IPS DF 19.7 (cell line): ENCODE results near the gene GAL3ST2.
"Not testable (repeated sequence)": the region's sequence is repeated elsewhere in the genome, so short reads cannot be mapped to it uniquely, and the experiment has no call there.

Experiments
- DNase-seq: peaks from one replicate; pipeline ENCODE4 v3.0.0-alpha.2; 2013; ENCODE audit warnings: low read depth, low spot score

Gene GAL3ST2

DNA sequence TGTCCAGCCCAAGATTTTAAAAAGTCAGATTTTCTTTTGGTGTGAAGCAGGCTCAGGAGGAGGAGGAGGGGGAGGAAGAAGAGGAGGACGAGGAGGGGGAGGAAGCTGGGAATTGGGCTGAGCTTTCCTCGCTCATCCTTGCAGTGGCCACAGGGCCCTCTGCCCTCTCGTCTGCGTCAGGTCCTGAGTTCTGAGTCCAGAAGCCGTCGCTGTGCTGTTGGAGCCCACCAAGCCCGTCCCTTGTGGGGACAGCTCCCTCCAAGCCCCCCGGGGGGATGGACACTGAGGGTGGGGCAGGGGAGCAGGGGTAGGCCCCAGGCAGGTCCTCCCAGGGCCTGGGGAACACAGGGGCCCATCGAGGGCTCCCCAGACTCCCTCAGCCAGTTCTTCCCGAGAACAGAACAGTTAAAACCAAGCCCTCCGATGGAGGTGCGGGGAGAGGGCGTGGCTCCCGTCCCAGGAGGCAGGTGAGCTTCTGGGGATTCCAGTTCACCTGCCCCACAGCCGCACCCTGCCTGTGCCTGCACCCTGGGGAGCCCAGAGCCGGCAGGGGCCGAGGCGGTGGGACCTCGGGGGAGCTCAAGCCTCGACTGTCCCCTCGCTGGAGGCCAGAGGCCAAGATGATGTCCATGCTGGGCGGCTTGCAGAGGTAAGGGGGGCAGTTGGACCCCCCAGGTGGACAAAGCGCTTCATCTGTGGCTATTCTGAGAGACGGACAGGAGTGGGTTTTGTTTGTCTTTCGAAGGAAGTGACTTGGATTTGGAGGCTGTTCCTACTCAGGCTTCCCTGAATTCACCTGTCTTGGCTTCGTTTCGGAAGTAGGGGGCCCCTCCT is at the start of gene GAL3ST2:
Gene GAL3ST2, plus strand, starts transcription at position 487 of the 834 bp plus-strand sequence. Its CDS starts 134 bp downstream, at position 621.
- DNase-seq, result no peak

DNA sequence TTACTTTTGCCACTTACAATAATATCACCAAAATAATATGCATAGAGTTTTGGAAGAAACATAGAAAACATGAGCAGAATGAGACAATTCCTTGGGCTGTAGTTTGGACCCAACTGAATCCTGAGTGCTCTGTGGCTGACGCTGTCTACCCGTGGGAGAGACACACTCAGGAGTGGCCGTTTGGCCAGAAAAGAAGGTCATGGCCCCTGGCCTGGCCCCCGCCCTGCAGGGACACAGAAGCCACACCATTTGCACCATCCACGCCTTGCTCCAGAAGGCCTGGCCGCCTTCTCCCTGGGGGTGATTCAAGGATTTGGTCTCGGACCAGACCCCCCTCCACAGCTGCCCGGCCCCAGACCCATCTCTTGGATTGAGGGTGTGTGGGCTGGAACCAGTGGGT is 48.6 kb upstream of the GAL3ST2 start:
- no peak for DNase-seq

DNA sequence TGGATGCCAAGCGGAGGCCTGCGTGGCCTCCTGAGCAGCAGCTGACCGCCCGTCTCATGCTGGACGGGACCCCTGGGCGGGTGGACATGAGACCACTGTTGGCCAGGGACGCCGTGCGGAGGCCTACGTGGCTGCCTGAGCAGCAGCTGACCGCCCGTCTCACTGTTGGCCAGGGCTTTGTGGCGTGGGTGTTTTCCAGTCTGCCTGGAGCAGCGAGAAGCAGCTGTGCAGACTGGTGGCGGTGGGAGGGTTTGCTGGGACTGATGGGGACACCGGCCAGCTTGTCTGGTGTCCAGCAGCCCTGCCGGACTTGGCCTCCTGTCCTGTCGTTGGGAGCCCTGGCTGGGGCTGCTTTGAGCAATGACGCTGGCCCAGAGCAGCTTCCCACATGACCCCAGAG is 48.0 kb upstream of the GAL3ST2 start:
- no peak for DNase-seq

DNA sequence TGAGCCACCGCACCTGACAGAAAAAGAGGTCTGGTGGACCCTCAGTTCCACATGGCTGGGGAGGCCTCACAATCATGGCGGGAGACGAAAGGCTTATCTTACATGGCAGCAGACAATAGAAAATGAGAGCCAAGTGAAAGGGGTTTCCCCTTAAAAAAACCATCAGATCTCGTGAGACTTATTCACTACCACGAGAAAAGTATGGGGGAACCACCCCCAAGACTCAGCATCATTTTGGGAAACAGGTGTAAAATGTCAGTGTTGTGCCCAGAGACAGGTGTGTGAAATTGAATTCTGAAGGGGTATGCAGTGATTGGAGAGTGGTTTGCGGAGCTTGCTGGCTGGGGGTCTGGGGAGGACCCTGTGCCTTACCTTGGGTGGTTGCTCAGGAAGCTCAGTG is 46.8 kb upstream of the GAL3ST2 start:
- DNase-seq, result no peak

DNA sequence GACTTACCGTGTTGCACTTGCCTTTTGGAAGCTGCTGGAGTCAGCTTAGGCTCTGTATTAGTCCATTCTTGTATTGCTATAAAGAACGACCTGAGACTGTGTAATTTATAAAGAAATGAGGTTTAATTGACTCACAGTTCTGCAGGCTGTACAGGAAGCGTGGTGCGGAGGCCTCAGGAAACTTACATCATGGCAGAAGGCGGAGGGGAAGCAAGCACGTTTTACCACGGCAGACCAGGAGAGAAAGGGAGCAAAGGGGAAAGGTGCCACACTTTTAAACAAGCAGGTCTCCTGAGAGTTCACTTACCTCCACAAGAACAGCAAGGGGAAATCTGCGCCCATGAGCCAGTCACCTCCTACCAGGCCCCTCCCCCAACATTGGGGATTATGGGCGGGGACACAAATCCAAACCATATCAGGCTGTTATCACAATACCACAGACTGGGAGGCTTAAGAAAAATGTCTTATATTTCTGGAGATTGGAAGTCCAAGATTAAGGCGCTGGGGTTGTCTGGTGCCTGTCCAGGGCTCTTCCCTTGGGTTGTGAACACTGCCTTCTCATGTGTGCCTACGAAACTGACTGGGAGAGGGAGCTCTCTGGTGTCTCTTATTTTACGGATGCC is 45.8 kb upstream of the GAL3ST2 start:
- DNase-seq, result no peak

DNA sequence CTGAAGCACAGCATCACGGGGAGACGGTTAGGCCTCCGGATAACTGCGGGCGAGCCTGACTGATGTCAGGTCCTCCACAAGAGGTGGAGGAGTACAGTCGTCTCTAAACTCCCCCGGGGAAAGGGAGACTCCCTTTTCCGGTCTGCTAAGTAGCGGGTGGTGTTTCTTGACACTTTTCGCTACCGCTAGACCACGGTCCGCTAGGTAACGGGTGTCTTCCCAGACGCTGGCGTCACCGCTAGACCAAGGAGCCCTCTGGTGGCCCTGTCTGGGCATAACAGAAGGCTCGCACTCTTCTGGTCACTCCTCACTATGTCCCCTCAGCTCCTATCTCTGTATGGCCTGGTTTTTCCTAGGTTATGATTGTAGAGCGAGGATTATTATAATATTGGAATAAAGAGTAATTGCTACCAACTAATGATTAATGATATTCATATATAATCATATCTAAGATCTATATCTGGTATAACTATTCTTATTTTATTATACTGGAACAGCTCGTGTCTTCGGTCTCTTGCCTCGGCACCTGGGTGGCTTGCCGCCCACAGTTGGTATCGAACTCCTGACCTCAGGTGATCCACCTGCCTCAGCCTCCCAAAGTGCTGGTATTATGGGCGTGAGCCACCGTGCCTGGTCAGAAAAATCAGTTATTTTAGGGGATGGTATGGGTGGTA is 44.0 kb upstream of the GAL3ST2 start:
- not testable (repeated sequence) for DNase-seq

DNA sequence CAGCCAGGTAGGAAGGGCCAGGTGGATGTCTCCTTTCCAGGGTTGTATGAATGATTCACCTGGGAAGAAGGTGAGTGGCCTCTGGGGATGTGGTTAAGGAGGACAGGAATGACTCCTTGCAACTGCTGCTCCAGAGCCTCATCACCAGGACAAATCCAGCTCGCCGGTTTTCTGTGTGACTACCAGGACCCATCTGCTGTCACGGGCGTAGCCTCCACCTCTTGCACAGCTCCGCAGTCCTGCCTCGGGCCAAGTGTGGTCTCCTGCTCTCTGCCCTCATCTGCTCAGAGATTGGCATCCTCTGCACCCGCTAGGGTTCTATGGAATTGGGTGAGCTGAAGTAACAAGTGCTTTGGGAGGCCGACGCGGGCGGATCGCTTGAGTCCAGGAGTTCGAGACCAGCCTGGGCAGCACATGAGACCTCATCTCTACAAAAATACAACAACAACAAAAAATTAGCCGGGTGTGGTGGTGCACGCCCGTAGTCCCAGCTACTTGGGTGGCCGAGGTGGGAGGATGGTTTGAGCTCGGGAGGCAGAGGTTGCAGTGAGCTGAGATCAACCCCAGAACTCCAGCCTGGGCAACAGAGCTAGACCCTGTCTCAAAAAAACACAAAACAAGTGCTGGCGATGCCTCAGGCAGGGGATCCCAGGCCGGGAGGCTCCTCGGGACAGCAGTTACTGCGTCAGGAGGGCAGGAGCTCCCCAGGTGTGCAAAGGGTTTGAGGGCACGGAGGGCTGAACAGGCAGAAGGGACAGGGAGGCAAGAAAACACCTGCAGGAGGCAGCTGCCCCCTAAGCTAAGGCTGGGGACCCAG is 43.0 kb upstream of the GAL3ST2 start:
- DNase-seq, result no peak

DNA sequence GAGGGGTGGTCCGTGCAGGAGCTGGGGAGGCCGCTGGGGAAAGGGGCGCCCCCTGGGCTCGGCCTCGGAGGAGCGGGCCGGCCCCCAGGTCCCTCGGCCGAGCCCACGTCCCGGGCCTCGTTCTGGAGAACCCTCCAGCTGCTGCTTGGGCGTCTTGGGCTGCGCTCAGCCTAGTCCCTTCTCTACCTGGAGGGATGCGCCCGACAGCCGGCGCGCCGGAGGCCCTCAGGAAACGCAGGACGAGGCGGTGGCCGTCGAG is 42.5 kb upstream of the GAL3ST2 start:
- DNase-seq, result no peak

DNA sequence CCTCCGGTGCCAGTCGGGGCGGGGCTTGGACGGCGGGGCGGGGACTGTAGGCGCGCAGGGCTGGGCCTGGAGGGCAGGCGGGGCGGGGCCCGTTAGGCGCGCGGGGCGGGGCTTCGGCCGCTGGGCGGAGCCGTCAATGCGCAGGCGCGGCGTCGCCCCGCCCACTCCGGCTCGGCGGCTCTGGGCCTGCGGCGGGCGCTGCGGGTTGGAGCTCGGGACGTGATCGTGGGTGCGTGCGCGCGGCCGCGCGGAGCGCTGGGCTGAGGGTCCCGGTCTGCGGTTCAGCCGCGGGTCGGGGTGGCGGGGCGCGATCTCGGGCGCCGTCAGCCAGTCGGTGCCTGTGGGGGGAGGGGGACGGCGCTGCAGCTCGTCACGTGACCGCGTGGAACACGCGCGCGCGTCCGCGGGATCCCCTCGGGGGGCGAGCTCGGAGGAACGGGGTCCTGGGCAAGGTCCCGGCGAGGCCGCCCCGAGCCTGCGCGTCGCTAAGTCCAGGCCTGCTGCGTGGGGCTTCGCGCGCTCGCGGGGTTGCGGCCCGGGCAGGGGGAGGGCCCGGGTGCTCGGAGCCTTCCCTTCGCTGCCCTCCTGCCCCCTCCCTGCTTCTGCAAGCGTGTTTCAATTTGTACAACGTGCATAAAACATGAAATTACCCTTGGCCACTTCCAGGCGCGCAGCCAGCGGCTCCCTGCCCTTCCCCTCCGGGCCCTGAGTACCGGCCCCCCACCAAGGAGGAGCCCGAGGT is 42.0 kb upstream of the GAL3ST2 start, which contains the start of gene D2HGDH:
Gene D2HGDH, plus strand, starts transcription at position 164 of the 742 bp plus-strand sequence. CDS start 595 bp downstream, outside the sequence.
- no peak for DNase-seq

DNA sequence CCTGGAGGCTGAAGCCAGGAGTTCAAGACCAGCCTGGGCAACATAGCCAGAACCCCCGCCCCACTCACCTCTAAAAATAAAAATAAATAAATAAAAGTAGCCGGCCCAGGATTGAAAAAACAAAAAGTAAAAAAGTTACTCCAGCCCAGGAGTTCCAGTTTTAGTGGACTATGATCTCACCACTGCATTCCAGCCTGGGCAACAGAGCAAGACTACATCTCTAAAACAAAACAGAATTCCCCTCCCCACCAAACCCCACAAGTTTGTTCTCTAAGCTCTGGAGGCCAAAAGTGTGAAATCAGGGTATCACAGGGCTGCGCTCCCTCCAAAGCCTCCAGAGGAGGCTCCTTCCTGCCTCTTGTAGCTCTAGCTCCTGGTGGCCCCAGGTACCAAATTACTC is 40.5 kb upstream of the GAL3ST2 start:
- no peak for DNase-seq

DNA sequence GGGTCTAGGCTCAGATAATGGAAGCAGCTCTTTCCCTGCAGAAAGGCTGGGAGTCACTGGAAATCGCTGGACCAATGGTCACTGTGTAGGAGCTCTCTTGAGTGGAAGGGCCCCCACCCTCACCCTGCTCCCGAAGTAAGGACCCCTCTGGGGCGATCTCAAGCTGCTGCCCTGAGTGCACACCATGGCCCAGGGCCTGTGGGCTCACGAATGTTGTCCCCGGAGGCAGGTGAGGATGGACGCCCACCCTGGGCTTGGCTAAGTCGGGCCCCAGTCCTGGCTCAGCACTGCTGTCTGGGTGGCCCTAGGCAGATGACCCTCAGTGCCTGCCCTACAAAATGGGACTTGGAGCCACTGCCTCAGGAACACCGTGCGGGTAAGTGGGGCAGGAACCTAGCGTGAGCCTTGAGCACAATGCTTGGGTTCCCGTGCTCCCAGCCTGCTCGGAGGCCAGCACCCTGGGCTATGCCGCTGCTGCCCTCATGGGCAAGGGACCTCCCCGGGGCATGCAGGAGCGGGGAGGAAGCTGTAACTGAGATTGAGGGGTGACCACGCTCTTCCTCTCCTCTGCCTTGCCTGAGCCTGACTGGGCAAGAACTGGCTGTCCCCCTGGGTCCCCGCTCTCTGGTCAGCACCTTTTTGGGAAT is 38.5 kb upstream of the GAL3ST2 start:
- DNase-seq, result no peak

DNA sequence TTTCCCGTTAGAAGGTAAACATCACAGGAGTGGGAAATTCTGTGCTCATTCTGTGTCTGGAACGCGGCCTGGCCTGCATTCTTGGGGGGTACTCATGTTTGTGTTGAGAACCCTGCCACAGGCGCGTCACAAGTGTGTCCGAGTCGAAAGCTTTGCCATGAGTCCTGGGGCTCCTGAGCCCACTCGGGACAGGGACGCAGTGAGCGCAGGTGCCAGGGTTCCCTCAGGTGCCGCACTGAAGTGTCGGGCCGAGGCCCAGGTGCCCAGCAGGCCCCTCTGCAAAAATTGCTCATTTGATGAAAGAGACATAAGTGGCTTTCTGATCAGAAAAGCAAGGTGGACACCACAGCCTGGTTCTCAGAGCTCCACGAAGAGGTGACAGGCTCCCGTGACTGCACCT is 37.4 kb upstream of the GAL3ST2 start:
- DNase-seq, result no peak

DNA sequence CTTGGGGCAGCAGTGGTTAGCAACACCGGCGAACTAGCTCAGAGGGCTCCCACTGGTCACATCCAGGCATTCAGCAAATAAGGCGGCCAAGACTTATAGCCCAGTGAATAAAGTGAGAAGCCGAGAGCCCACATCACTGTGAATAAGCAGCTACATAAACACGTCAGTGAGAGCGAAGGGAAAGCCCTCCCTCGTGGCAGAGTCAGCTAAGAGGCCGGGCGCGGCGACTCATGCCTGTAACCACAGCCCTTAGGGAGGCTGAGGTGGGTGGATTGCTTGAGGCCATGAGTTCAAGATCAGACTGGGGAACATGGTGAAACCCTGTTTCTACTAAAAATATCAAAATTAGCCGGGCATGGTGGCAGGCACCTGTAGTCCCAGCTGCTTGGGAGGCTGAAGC is 37.0 kb upstream of the GAL3ST2 start:
- DNase-seq, result no peak

DNA sequence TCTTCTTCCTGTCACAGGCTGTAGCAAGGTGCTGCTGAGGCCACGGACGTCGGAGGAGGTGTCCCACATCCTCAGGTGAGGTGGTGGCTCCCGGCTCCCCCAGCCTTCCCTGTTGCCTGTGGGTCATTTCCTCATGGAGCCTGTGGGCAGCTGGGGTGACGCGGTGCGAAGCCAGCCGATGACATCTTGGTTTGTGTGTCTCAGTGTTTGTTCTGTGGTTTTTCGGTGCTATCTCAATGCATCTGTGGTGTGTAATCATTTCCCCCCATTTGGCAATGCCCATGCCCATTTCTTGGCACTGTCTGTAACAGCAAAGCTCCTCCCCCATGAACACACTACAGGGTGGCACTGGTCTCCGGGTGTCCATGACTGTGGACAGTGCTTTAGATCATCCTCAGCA is 35.6 kb upstream of the GAL3ST2 start:
- no peak for DNase-seq

DNA sequence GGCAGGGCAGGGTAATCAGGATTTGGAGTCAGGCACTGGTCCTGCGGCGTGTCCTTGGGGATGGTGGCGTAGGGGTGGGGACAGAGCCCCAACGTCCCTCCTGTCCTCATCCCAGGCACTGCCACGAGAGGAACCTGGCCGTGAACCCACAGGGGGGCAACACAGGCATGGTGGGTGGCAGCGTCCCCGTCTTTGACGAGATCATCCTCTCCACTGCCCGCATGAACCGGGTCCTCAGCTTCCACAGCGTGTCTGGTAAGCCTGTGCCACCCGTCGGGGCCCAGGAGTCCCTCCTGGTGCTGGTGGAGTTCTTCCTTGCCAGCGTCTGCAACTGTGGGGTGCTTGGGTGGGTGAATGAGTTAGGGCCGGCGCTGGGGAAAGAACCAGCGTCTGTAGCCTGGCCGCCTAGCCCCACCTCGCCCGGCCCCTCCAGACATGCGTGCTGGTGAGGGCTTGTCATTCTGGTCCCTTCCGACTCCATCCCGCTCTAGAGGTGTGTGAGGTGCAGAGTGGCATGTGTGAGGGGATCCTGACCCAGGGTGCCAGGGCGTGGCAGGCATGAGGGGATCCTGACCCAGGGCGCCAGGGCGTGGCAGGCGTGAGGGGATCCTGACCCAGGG is 34.2 kb upstream of the GAL3ST2 start:
- no peak for DNase-seq

DNA sequence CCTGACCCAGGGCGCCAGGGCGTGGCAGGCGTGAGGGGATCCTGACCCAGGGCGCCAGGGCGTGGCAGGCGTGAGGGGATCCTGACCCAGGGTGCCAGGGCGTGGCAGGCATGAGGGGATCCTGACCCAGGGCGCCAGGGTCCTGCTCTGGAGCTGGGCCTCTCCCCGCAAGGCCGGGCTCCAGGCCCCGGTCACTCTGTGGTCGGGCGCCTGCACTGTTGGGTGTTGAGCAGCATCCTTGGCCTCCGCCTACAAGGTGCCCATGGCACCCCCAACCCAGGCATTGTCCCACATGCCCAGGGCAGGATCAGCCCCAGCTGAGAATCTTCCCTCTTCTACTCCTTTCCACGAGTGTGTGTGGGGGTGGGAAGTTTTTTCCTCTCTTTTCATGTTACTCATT is 33.6 kb upstream of the GAL3ST2 start:
- DNase-seq, result not testable (repeated sequence)

DNA sequence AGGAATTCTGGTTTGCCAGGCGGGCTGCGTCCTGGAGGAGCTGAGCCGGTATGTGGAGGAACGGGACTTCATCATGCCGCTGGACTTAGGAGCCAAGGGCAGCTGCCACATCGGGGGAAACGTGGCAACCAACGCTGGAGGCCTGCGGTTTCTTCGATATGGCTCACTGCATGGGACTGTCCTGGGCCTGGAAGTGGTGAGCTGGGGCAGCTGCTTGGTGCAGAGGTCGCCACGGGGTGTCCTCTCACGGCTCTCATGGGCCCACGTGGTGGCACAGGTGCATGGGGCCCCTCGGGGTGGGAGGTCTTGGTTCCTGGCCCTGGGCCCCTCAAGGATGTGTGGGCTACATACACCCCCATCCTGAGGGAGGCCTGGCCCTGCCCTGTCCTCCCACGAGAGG is 33.0 kb upstream of the GAL3ST2 start:
- DNase-seq, result no peak

DNA sequence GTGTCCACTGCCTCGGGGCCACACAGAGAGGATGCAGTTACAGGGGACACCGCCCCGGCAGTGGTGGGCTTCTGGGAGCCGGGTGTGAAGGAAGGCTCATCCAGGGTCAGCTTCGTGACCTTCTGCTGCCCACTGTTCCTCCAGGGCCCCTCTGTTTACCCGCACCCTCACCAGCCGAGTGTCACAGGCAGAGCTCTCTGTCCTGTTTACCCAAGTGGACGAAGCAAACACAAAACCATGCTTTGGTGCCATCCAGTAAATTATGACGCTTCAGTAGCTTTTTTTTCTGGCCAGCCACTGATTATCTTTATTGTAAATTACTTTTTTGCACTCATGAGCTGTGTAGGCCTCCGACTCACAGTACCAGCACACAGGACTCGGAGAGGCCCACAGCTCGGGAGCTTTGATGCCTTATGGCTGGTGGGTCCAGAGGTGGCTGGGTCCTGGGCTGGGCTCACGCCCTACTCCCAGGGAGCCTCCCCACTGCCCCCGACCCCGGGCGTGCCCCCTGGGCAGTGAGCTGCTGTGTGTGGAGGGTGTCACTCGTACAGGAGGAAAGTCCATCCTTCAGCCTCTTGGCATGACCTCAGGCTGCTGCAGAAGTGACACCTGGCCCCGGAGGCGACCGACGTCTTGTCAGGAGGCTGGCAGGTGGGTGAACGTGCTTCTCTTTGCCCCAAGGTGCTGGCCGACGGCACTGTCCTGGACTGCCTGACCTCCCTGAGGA is 32.4 kb upstream of the GAL3ST2 start:
- no peak for DNase-seq

DNA sequence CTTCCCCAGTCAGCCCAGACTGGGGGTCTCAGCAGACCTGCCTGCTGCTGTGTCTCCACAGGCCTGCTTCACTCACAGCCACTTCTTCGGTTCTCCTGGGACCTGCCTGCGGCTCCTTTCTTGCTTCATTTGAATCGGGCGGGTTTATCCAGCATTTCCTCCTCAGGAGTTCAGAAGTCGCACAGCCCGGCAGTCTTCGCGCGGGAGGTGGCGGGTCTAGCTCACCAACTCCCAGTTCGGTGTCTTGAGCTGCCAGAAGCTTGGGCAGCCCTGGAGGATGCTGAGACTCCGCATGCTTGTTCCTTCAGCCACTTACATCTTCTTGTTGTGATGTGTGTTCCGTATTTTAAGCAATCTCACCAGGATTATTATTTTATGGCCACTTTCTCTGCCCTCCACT is 31.3 kb upstream of the GAL3ST2 start:
- DNase-seq, result no peak

DNA sequence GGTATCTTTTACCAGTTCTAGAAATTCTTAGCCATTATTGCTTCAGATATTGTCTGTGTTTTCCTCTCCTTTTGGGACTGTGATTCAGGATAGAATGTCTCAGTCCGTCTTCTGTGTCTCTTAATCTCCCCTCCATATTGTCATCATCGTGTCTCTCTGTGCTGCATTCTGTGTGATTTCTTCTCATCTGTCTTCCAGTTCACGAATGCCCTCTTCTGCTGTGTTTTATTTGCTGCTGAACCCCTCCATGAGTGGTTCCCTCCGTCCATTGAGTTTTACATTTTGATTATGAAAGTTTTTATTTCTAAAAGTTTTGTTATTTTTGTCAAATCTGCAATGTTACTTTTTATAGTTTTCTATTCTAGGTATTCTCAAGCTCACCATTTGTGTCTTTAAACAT is 30.5 kb upstream of the GAL3ST2 start:
- no peak for DNase-seq
